ACC112 (cell line): Measurements from ENCODE around the gene SENP8.
"Not testable (repeated sequence)": the region's sequence is repeated elsewhere in the genome, so short reads cannot be mapped to it uniquely, and the experiment has no call there.

Source experiments
- H2AFZ ChIP-seq: fragments of 200-600 bp; sonication (generic); one replicate; pipeline ENCODE4 v1.6.0; 2017; ENCODE audit warnings: antibody characterized with exemption, low read length; ENCODE audit not compliant: unreplicated experiment
- H3K27ac ChIP-seq: fragments of 200-600 bp; sonication (generic); 2 replicates; pipeline ENCODE4 v1.5.1; 2014; ENCODE audit warnings: low read depth, mild to moderate bottlenecking, antibody characterized with exemption, low read length, moderate library complexity
- H3K27me3 ChIP-seq: fragments of 200-600 bp; sonication (generic); 2 replicates; pipeline ENCODE4 v1.6.1; 2014; ENCODE audit warnings: mild to moderate bottlenecking, antibody characterized with exemption, low read length, moderate library complexity, mixed read lengths; ENCODE audit not compliant: insufficient read depth
- H3K36me3 ChIP-seq: fragments of 200-600 bp; sonication (generic); 2 replicates; pipeline ENCODE4 v1.6.1; 2016; ENCODE audit warnings: mild to moderate bottlenecking, antibody characterized with exemption, low read length, moderate library complexity, mixed read lengths; ENCODE audit not compliant: insufficient read depth
- H3K4me1 ChIP-seq: fragments of 200-600 bp; sonication (generic); one replicate; pipeline ENCODE4 v1.6.1; 2016; ENCODE audit warnings: low read length, mixed read lengths; ENCODE audit not compliant: insufficient read depth, unreplicated experiment, control insufficient read depth
- H3K4me3 ChIP-seq: fragments of 200-600 bp; sonication (generic); 2 replicates; pipeline ENCODE4 v1.5.1; 2014; ENCODE audit warnings: mild to moderate bottlenecking, low read depth, low read length
- H3K79me2 ChIP-seq: fragments of 200-600 bp; sonication (generic); one replicate; pipeline ENCODE4 v1.6.0; 2016; ENCODE audit warnings: low read length; ENCODE audit not compliant: control insufficient read depth, unreplicated experiment, insufficient read depth

The SENP8 gene

DNA sequence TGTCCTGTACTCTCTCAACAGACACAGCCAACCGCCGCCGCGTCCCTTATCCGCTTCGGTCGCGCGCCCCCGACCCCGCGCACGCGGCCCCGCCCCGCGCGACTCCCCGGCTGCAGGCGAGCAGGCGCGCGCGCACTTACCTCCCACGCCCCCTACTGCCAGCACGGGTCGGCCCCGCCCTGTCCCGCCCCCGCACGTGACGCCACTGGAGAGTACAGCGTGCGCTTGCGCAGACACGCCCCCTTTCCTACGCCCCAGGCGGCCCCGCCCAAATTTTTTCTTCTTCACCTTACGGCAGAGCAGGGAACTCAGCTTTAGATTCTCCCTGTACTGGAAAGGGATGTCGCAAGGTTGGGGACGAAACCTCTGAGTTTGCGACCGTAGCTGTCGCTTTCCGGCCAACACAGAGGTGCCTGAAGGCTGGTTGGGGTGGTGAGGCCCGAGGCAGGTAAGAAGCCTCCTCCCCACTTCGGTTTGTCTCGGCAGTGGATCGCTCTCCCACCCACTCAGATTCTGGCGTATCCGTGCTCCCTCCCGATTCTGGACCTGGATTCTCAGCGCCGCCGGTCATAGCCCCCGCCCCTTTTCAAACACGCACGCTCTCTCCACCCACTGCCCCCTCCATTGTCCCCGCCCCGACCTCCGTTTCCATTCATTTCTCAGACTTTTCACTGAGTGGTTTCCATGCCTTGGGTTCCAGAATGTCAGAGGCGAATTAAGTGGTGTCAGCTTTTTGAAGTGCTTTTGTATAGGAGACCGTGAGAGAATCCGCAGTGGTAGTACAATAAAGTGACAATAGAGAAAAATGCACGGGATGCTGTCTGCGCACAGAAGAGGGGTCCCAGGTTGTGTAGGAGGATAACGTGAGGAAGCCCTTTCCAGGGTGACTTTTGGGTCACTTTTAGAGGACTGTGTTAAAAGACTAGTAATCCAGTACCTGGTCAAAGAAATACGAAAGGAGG is at the start of gene SENP8, which contains the start of gene MYO9A:
TSS of gene SENP8 (plus strand) at position 387 of the 962 bp plus-strand sequence. CDS start 21,221 bp downstream, outside the sequence.
TSS of gene MYO9A (minus strand) at position 134 of the 962 bp plus-strand sequence. CDS start 71,587 bp downstream, outside the sequence.
- H3K79me2 ChIP-seq = peaks cover 46% of the 10 kb centered on the region
- no peaks in the 10 kb centered on the region for H3K36me3 ChIP-seq
- peak within 1 kb of the TSS; percentile 91 for H3K4me3 ChIP-seq
- H3K27ac ChIP-seq = peak within 1 kb of the TSS; percentile 97
- H3K27me3 ChIP-seq = no peaks in the 10 kb centered on the region
- peaks cover 14% of the 10 kb centered on the region for H3K4me1 ChIP-seq
- peak within 1 kb of the TSS; percentile 98 for H2AFZ ChIP-seq

DNA sequence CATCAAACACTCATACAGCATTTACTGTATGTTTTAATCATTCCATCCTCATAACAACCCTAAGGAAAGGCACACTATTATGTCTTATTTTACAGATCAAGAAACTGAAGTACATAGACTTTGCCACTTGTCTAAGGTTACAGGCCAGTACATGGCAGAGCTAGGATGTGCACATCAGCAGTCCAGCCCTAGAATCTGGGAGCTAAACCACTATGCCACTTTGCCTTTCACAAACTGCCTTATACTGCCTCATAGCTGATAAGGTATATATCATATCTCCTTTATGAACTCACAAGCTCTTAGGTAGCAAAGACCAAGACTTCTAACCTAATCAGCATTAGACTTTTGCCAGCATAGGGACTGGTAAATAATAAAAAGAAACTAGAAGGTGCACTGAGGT is 49.3 kb upstream of the SENP8 start:
- Histone ChIP-seq H3K4me3 (no peak overlapping the region), H3K4me1 (no peaks in the 10 kb centered on the region), H3K79me2 (peaks cover 9% of the 10 kb centered on the region), H3K36me3 (no peaks in the 10 kb centered on the region), H3K27ac (no peak overlapping the region), H2AFZ (no peak overlapping the region), H3K27me3 (no peaks in the 10 kb centered on the region)

GRCh38 chr15:72070817-72071447 is 47.3 kb upstream of the SENP8 start:
- no peaks in the 10 kb centered on the region for H3K4me1 ChIP-seq
- peaks cover 9% of the 10 kb centered on the region for H3K79me2 ChIP-seq
- no peak overlapping the region for H3K27ac ChIP-seq
- H3K27me3 ChIP-seq = no peaks in the 10 kb centered on the region
- no peak overlapping the region for H2AFZ ChIP-seq
- no peak overlapping the region for H3K4me3 ChIP-seq
- H3K36me3 ChIP-seq = no peaks in the 10 kb centered on the region

GRCh38 chr15:72071448-72071825 is 46.8 kb upstream of the SENP8 start:
- not testable (repeated sequence) for H3K27ac ChIP-seq, H3K4me3 ChIP-seq, H3K4me1 ChIP-seq, H3K79me2 ChIP-seq, H2AFZ ChIP-seq, H3K36me3 ChIP-seq, H3K27me3 ChIP-seq

DNA sequence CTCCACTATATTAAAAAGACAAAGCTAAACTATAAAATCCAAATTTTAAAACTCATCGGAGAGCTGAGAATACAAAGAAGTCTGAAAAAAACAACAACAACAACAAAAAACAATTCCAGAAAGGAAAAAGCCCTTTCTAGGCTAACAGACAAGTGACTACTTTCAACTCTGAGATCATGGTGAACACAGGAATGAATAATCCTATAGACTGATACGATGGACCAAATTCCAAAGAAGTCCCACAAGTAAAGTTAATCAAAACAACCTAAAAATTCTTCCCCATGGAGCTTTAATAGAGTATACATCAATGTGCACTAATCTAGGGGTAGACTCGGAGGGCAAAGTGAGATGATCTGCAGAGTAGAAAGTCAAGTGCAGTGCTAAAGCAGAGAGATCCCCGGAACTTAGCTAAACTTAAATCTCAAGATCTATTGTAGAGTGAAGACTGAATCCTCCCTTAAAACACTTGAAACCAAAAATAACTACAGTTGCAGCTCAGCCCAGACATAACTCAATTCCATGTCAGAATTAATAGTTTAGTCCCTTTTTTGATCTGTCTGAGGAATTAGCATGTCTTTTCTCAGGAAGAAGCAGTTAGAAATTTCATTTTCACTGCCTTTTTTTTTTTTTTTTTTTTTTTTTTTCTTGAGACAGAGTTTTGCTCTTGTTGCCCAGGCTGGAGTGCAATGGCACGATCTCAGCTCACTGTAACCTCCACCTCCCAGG is 43.7 kb upstream of the SENP8 start:
- Histone ChIP-seq H3K4me3 (no peak overlapping the region), H3K4me1 (no peaks in the 10 kb centered on the region), H3K27me3 (no peaks in the 10 kb centered on the region), H3K36me3 (no peaks in the 10 kb centered on the region), H2AFZ (no peak overlapping the region), H3K79me2 (peaks cover 9% of the 10 kb centered on the region), H3K27ac (no peak overlapping the region)

DNA sequence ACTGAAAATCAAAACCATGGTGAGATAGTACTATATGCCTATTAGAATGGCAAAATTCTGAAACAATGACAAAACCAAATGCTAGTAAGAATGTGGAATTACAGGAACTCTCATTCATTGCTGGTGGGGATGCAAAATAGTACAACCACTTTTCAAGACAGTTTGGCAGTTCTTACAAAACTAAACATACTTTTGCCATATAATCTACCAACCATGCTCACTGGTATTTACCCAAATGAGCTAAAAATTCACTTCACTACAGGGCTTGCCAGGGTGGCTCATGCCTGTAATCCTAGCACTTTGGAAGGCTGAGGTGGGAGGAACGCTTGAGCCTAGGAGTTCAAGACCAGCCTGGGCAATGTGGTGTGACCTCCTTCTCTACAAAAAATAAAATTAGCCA is 40.3 kb upstream of the SENP8 start:
- H2AFZ ChIP-seq = no peak overlapping the region
- H3K27ac ChIP-seq = no peak overlapping the region

DNA sequence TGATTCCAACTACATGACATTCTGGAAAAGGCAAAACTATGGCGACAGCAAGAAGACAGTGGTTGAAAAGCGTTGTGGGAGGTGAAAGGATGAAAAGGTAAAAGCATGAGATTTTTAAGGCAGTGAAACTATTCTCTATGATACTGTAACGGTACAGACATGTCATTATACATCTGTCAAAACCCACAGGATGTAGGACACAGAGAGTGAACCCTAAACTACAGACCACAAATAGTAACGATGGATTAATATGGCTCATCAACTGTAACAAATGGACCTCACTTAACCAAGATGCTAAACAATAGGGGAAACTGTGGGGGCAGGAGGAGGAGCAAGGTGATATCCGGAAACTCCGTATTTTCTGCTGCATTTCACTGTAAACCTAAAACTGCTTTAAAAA is 39.3 kb upstream of the SENP8 start:
- no peaks in the 10 kb centered on the region for H3K79me2 ChIP-seq
- no peak overlapping the region for H3K27ac ChIP-seq
- H3K36me3 ChIP-seq = no peaks in the 10 kb centered on the region
- no peaks in the 10 kb centered on the region for H3K4me1 ChIP-seq
- H3K27me3 ChIP-seq = no peaks in the 10 kb centered on the region
- H2AFZ ChIP-seq = no peak overlapping the region
- no peak overlapping the region for H3K4me3 ChIP-seq

More for the DNA sequence above, 40.3 kb upstream of the SENP8 start:
- no peaks in the 10 kb centered on the region for H3K27me3 ChIP-seq
- H3K79me2 ChIP-seq = peaks cover 5% of the 10 kb centered on the region
- H3K4me1 ChIP-seq = no peaks in the 10 kb centered on the region
- no peaks in the 10 kb centered on the region for H3K36me3 ChIP-seq
- H3K4me3 ChIP-seq = no peak overlapping the region

GRCh38 chr15:72082176-72082575 is 36.0 kb upstream of the SENP8 start:
- no peak overlapping the region for H3K27ac ChIP-seq
- no peak overlapping the region for H2AFZ ChIP-seq

DNA sequence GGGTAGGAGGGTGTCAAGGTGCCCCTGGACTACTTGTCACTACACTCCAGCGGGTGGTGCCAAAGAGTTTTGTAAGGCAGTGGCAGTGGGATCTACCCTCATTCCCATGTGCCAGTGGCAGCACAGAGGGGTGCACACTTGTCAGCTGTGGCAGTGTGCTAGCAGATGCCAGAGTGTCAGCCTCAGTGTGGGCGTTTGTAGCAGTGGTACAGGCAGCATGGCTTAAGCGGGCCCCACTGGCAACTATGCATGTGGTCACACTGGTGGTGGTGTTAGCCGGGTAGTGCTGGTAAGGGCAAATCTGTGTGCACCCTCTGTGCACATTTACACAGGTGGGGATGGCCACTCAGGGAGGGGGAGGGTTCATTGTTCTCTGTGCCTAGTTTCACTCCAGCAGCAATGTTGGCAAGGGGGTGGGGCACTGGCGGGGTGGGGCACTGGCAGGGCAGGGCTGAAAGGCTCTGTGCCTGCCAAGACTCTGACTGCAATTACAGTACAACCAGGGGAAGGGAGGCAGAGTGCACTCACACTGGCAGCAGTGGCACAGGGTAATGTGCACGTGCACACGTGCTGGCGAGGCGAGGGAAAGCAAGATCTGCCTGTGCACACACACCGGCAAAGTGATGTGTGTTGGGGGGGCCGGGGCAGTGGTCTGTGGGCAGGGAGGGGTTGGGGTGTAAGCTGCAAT is 32.0 kb upstream of the SENP8 start:
- Histone ChIP-seq H3K4me3 (no peak overlapping the region), H3K36me3 (no peaks in the 10 kb centered on the region), H3K79me2 (no peaks in the 10 kb centered on the region), H3K27me3 (no peaks in the 10 kb centered on the region), H2AFZ (no peak overlapping the region), H3K4me1 (no peaks in the 10 kb centered on the region), H3K27ac (no peak overlapping the region)

More at GRCh38 chr15:72082176-72082575, 36.0 kb upstream of the SENP8 start:
- no peak overlapping the region for H3K4me3 ChIP-seq
- H3K36me3 ChIP-seq = no peaks in the 10 kb centered on the region
- no peaks in the 10 kb centered on the region for H3K4me1 ChIP-seq
- H3K79me2 ChIP-seq = no peaks in the 10 kb centered on the region
- no peaks in the 10 kb centered on the region for H3K27me3 ChIP-seq
